ENCODE measurements around the gene FEM1B. TPM values are rescaled to one million over a fixed set of nuclear protein-coding genes. Genes with fewer than 3 reads are reported as not detected.

FEM1B gene
- total RNA-seq: 27.5 and 40.5 TPM in 2 replicates

GRCh38 chr15:68277603-68278344, at the start of gene FEM1B:
TSS of gene FEM1B (plus strand) at chr15:68277745. CDS start at chr15:68278418, 673 bp downstream.

GRCh38 chr15:68229386-68230156, 48.0 kb upstream of the FEM1B start, which contains the start of gene CLN6:
TSS of gene CLN6 (minus strand) at chr15:68229728. CDS start at chr15:68229584, 144 bp downstream.

Other genes starting within 250 kb of the FEM1B start
- 6.2 and 21.2 TPM in 2 replicates for gene PIAS1, start 223.4 kb upstream of the FEM1B start, total RNA-seq
- 0.84 and 0.85 TPM in 2 replicates for gene CALML4, start 72.4 kb upstream of the FEM1B start, total RNA-seq
- gene CLN6, start 48.0 kb upstream of the FEM1B start, total RNA-seq: 15.1 and 26.9 TPM in 2 replicates
- 0.60 and 0.92 TPM in 2 replicates for gene ITGA11, start 154.4 kb downstream of the FEM1B start, total RNA-seq

Data from airway epithelial cell (primary cell).